ENCODE data around the gene USP16.
"Not testable (repeated sequence)": the region's sequence is repeated elsewhere in the genome, so short reads cannot be mapped to it uniquely, and the experiment has no call there.

The USP16 gene

GRCh38 chr21:29024474-29025327 lies at the start of gene USP16:
Gene USP16 (plus strand): TSS chr21:29024668. CDS start chr21:29027914, 3,246 bp downstream.
- peak; percentile 99 for DNase-seq

GRCh38 chr21:28975397-28975796 lies 49.1 kb upstream of the USP16 start:
- DNase-seq: peak; percentile 75

- no peak for DNase-seq
These were observed 45.4 kb upstream of the USP16 start for GRCh38 chr21:28979092-28979491.

- no peak for DNase-seq
These were observed 41.8 kb upstream of the USP16 start for GRCh38 chr21:28982637-28983036.

- DNase-seq: no peak
These were observed 37.8 kb upstream of the USP16 start for GRCh38 chr21:28986677-28987076.

- peak; percentile 9 for DNase-seq
These were observed 36.3 kb upstream of the USP16 start for GRCh38 chr21:28988146-28988545.

- DNase-seq: no peak
These were observed 32.5 kb upstream of the USP16 start for GRCh38 chr21:28991861-28992525.

- peak; percentile 100 for DNase-seq
These were observed 31.8 kb upstream of the USP16 start, which contains the start of gene LTN1 for GRCh38 chr21:28992526-28993292. Gene LTN1 (minus strand): TSS chr21:28992877. CDS start chr21:28992805, 72 bp downstream.

- DNase-seq: no peak
These were observed 31.2 kb upstream of the USP16 start for GRCh38 chr21:28993293-28993629.

- peak; percentile 95 for DNase-seq
These were observed 21.9 kb upstream of the USP16 start for GRCh38 chr21:29002442-29003144.

- DNase-seq: peak; percentile 33
These were observed 18.8 kb upstream of the USP16 start for GRCh38 chr21:29005696-29006095.

GRCh38 chr21:29007135-29007534 lies 17.3 kb upstream of the USP16 start:
- DNase-seq: no peak

GRCh38 chr21:29007810-29008209 lies 16.7 kb upstream of the USP16 start:
- no peak for DNase-seq

- DNase-seq: no peak
These were observed 16.1 kb upstream of the USP16 start for GRCh38 chr21:29008367-29008766.

- DNase-seq: not testable (repeated sequence)
These were observed 13.2 kb upstream of the USP16 start for GRCh38 chr21:29011236-29011635.

GRCh38 chr21:29017639-29018237 lies 6.7 kb upstream of the USP16 start:
- no peak for DNase-seq

GRCh38 chr21:29018540-29018939 lies 5.9 kb upstream of the USP16 start:
- DNase-seq: peak; percentile 14

- DNase-seq: no peak
These were observed 2.3 kb upstream of the USP16 start for GRCh38 chr21:29022166-29022565.

- peak; percentile 6 for DNase-seq
These were observed 853 bp downstream of the USP16 start for GRCh38 chr21:29025328-29025713.

GRCh38 chr21:29029524-29029923 lies 5.1 kb downstream of the USP16 start:
- DNase-seq: no peak

GRCh38 chr21:29030909-29031308 lies 6.4 kb downstream of the USP16 start:
- DNase-seq: no peak

GRCh38 chr21:29033301-29033700 lies 8.8 kb downstream of the USP16 start:
- DNase-seq: no peak
